Measurements from ENCODE around the gene DNMBP.

DNA sequence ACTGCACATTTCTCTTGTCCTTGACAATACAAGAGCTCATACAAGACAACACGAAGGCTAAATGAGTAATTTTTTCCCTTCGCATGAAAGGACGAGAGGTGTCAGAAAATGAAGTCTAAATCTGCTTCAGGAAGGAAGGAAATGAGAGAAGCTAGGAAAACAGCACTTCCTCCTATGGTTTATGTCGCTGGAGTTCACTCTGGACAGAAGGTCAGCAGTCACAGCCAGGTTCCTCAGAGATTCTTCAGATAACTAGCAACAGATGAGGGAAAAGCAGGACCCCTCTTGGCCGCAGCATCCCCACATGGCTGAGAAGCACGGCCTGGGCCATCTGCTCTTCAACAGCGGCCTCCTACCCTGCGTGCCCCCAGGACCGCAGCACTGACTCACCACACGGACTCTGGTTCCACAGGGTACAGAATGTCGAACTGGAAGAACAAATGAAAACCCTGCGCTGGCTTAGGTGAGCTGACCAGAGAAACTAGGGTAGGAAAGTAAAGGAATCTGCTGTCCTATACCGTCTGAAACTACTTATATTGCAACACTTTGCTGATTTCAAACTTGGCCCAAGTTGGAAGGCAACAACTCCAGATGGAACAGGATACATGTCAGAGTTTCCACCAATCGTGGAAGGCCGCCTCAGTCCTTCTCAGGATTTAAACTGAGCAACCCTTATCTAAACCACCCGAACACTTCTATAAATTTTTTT lies 26.3 kb downstream of the DNMBP start:
- TF ChIP-seq, protein P1, sequence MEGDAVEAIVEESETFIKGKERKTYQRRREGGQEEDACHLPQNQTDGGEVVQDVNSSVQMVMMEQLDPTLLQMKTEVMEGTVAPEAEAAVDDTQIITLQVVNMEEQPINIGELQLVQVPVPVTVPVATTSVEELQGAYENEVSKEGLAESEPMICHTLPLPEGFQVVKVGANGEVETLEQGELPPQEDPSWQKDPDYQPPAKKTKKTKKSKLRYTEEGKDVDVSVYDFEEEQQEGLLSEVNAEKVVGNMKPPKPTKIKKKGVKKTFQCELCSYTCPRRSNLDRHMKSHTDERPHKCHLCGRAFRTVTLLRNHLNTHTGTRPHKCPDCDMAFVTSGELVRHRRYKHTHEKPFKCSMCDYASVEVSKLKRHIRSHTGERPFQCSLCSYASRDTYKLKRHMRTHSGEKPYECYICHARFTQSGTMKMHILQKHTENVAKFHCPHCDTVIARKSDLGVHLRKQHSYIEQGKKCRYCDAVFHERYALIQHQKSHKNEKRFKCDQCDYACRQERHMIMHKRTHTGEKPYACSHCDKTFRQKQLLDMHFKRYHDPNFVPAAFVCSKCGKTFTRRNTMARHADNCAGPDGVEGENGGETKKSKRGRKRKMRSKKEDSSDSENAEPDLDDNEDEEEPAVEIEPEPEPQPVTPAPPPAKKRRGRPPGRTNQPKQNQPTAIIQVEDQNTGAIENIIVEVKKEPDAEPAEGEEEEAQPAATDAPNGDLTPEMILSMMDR (IDR thresholded peaks at IDR 0.05) = no peak
- peak in 1 of 2 donors; percentile 32 for TF ChIP-seq EP300 (IDR thresholded peaks at IDR 0.05)

Measured in tibial nerve (tissue), 4 donors.